Esophagus squamous epithelium (tissue), 5 donors: ENCODE data around the gene BBS2. TPM values are rescaled to one million over a fixed set of nuclear protein-coding genes. Genes with fewer than 3 reads are reported as not detected.
A peak's percentile ranks its signal among the peaks of the same experiment; 100 is the strongest.

ENCODE experiments used
- DNase-seq: peaks from one replicate; lab custom pipeline; 2025; lab: John Stamatoyannopoulos, UW
- H3K27ac ChIP-seq, 4 donors: fragments of 200-600 bp; sonication (generic); one replicate each; pipeline ENCODE4 v1.5.1; 2016 to 2019; ENCODE audit warnings: mild to moderate bottlenecking in 1 of 4
- H3K27me3 ChIP-seq, 4 donors: fragments of 200-600 bp; sonication (generic); 1 replicate in 3 of 4; 2 replicates in 1 of 4; pipeline versions ENCODE4 v1.5.1 to v1.6.0; 2017 to 2021; ENCODE audit warnings: antibody characterized with exemption in 1 of 4
- H3K36me3 ChIP-seq, 3 donors: fragments of 200-600 bp; sonication (generic); one replicate each; pipeline ENCODE4 v1.5.1; 2016 to 2019
- H3K4me1 ChIP-seq, 3 donors: fragments of 200-600 bp; sonication (generic); one replicate each; pipeline ENCODE4 v1.5.1; 2017 to 2019
- H3K4me3 ChIP-seq, 4 donors: fragments of 200-600 bp; sonication (generic); 1 replicate in 3 of 4; 2 replicates in 1 of 4; pipeline ENCODE4 v1.5.1; 2016 to 2019; ENCODE audit warnings: mild to moderate bottlenecking in 2 of 4, moderate library complexity in 1 of 4
- H3K9me3 ChIP-seq, 3 donors: fragments of 200-600 bp; sonication (generic); one replicate each; pipeline ENCODE4 v1.5.1; 2016 to 2019
- POLR2A ChIP-seq, 4 donors: fragments of 450-650 bp; IDR thresholded peaks; one replicate each; pipeline ENCODE4 v1.6.1; 2017; ENCODE audit warnings: antibody characterized with exemption in 4 of 4, mild to moderate bottlenecking in 4 of 4, moderate library complexity in 3 of 4
- WGBS, 2 donors: methylation state at CpG; one replicate each; pipeline ENCODE4 v1.1.5; 2018; 5-methylcytosine and 5-hydroxymethylcytosine counted together
- intact Hi-C: fragments of 100-400 bp; cut with DNase I; formaldehyde crosslinking; loops from one replicate; pipeline ENCODE4 v1.15.0; 2022
- total RNA-seq, 4 donors: library from RNA; depleted of rRNA; stranded (reverse); fragments of >200 nt; gene quantifications; one replicate each; pipeline ENCODE4 v1.1.0, GENCODE V29; 2016
- TF ChIP-seq, protein P1 (sequence below), 6 experiments: fragments of 450-650 bp in 4 of 6; fragments of 200-600 bp in 2 of 6; sonication (generic) in 2 of 6; IDR thresholded peaks; one replicate each; pipeline ENCODE4 v1.5.1; 2016 to 2019; ENCODE audit warnings: antibody characterized with exemption in 6 of 6, mild to moderate bottlenecking in 4 of 6, moderate library complexity in 4 of 6
- donor health status: DM: yes; HTN: yes; CAD: no.

The BBS2 gene
- total RNA-seq = 10 to 100 TPM; 15.2 to 60.8 (median 31.1) TPM

GRCh38 chr16:56519459-56520250, at the start of gene BBS2:
Gene BBS2 (minus strand): TSS chr16:56520024. CDS start chr16:56519862, 162 bp downstream.
- WGBS, 2 donors = 0% methylated on average over 10 to 14 of the region's 65 CpGs
- H3K27ac ChIP-seq = peak within 1 kb of the TSS; percentile 87 to 96 (median 94)
- H3K4me1 ChIP-seq = peaks cover 20 to 56% (median 37%) of the 10 kb centered on the region in 3 donors
- H3K36me3 ChIP-seq = no peaks in the 10 kb centered on the region
- no peaks in the 10 kb centered on the region for H3K9me3 ChIP-seq
- TF ChIP-seq, protein P1, sequence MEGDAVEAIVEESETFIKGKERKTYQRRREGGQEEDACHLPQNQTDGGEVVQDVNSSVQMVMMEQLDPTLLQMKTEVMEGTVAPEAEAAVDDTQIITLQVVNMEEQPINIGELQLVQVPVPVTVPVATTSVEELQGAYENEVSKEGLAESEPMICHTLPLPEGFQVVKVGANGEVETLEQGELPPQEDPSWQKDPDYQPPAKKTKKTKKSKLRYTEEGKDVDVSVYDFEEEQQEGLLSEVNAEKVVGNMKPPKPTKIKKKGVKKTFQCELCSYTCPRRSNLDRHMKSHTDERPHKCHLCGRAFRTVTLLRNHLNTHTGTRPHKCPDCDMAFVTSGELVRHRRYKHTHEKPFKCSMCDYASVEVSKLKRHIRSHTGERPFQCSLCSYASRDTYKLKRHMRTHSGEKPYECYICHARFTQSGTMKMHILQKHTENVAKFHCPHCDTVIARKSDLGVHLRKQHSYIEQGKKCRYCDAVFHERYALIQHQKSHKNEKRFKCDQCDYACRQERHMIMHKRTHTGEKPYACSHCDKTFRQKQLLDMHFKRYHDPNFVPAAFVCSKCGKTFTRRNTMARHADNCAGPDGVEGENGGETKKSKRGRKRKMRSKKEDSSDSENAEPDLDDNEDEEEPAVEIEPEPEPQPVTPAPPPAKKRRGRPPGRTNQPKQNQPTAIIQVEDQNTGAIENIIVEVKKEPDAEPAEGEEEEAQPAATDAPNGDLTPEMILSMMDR (IDR thresholded peaks at IDR 0.05) = peak in 2 of 6 experiments; percentile 35 to 52
- TF ChIP-seq POLR2A (IDR thresholded peaks at IDR 0.05) = peak in 3 of 4 donors; percentile 77 to 87 (median 82)
- DNase-seq = peak; percentile 30
- H3K4me3 ChIP-seq = peak within 1 kb of the TSS; percentile 72 to 96 (median 92)
- intact Hi-C loops = loop anchor here (10.0 kb wide), 1 partner anchor 185 kb away; no protein-coding TSS in a partner anchor
- H3K27me3 ChIP-seq = no peaks in the 10 kb centered on the region

GRCh38 chr16:56564793-56565477, 45.1 kb upstream of the BBS2 start, which contains the start of gene MT4:
Gene MT4 (plus strand): TSS chr16:56565073. CDS start chr16:56565129, 56 bp downstream.
- no peak for DNase-seq
- TF ChIP-seq, protein P1 (IDR thresholded peaks at IDR 0.05) = no peak
- TF ChIP-seq POLR2A (IDR thresholded peaks at IDR 0.05) = no peak
- intact Hi-C loops = no loop called here
- H3K4me3 ChIP-seq = no peak within 1 kb of the TSS
- no peaks in the 10 kb centered on the region for H3K36me3 ChIP-seq
- no peaks in the 10 kb centered on the region for H3K9me3 ChIP-seq
- WGBS, 2 donors = 65 to 86% methylated on average over 5 to 6 of the region's 12 CpGs
- H3K27me3 ChIP-seq = peaks cover 0 to 29% (median 0%) of the 10 kb centered on the region in 4 donors
- no peak within 1 kb of the TSS for H3K27ac ChIP-seq
- peaks cover 0 to 8% (median 0%) of the 10 kb centered on the region in 3 donors for H3K4me1 ChIP-seq

GRCh38 chr16:56561126-56561525, 41.3 kb upstream of the BBS2 start:
- Histone ChIP-seq H3K4me3 (no peak overlapping the region), H3K36me3 (no peaks in the 10 kb centered on the region), H3K9me3 (no peaks in the 10 kb centered on the region), H3K27me3 (peaks cover 0 to 34% (median 0%) of the 10 kb centered on the region in 4 donors), H3K4me1 (peaks cover 0 to 8% (median 0%) of the 10 kb centered on the region in 3 donors), H3K27ac (no peak overlapping the region)
- no peak for TF ChIP-seq POLR2A (IDR thresholded peaks at IDR 0.05)
- TF ChIP-seq, protein P1 (IDR thresholded peaks at IDR 0.05) = no peak
- intact Hi-C loops = no loop called here
- no peak for DNase-seq
- 78 to 100% methylated on average over 1 of the region's 1 CpG for WGBS, 2 donors

DNA sequence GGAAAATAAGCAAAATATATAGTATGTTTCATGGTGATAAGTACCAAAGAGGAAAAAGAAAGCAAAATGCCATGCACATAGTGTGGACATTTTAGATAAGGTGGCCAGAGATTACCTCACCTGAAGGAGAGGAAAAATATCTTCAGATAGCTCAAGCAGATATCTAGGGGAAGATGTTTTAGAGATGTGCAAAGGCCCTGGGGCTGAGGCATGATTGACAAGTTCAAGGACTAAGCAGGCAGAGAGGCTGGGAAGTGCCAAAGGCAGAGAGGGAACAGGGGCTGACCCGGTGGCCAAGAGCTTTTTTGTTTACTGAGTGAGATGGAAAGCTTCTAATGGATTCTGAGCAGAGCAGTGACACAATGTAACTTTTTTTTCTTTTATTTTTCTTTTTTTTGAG, 40.6 kb upstream of the BBS2 start:
- TF ChIP-seq, protein P1 (IDR thresholded peaks at IDR 0.05) = no peak
- no peak for TF ChIP-seq POLR2A (IDR thresholded peaks at IDR 0.05)
- peaks cover 0 to 8% (median 0%) of the 10 kb centered on the region in 3 donors for H3K4me1 ChIP-seq
- H3K4me3 ChIP-seq = no peak overlapping the region
- peaks cover 0 to 28% (median 0%) of the 10 kb centered on the region in 4 donors for H3K27me3 ChIP-seq
- H3K27ac ChIP-seq = no peak overlapping the region
- DNase-seq = no peak
- H3K36me3 ChIP-seq = no peaks in the 10 kb centered on the region
- WGBS, 2 donors = 38 to 56% methylated on average over 1 of the region's 1 CpG
- intact Hi-C loops = no loop called here
- no peaks in the 10 kb centered on the region for H3K9me3 ChIP-seq
